Endothelial cell of umbilical vein (primary cell): ENCODE data around the gene OGT. TPM values are rescaled to one million over a fixed set of nuclear protein-coding genes. Genes with fewer than 3 reads are reported as not detected.
"Not testable (repeated sequence)": the region's sequence is repeated elsewhere in the genome, so short reads cannot be mapped to it uniquely, and the experiment has no call there.

Experiments
- BruUV-seq: library from RNA; stranded (reverse); fragments of 400-500 nt; replicated peaks from 2 replicates; lab custom pipeline; 2021; lab: Mats Ljungman, UMichigan
- CTCF ChIA-PET: fragments of 300-600, 350-600 bp; sonication (Branson Sonifier 250); formaldehyde crosslinking; loops from one replicate; lab custom pipeline; 2021; ENCODE audit warnings: antibody characterized with exemption, inconsistent platforms; lab: Charles Lee
- POLR2A ChIA-PET: fragments of 300-600, 350-600 bp; sonication (Branson Sonifier 250); formaldehyde crosslinking; loops from one replicate; lab custom pipeline; 2021; ENCODE audit warnings: antibody characterized with exemption, inconsistent platforms; lab: Charles Lee
- DNase-seq: peaks from one replicate; pipeline ENCODE4 v3.0.0-alpha.2; 2011; ENCODE audit warnings: low read depth, low spot score
- FAIRE-seq: peaks from 2 replicates; lab custom pipeline; 2011; peaks lifted over from hg19 to GRCh38; lab: Jason Lieb, UNC
- H2AFZ ChIP-seq: 2 replicates; pipeline ENCODE4 v1.6.0; 2012; ENCODE audit warnings: low read depth, low read length, control low read depth, inconsistent platforms
- H3K27ac ChIP-seq: 2 replicates; pipeline ENCODE4 v1.5.1; 2011; ENCODE audit warnings: low read depth, mild to moderate bottlenecking, control low read depth, low read length, moderate library complexity; ENCODE audit not compliant: insufficient read depth
- H3K27me3 ChIP-seq, 2 experiments: 2 replicates each; pipeline versions ENCODE4 v1.6.0 to v1.6.1; 2011; ENCODE audit warnings: low read length in 2 of 2, mixed read lengths in 1 of 2; ENCODE audit not compliant: control insufficient read depth in 2 of 2, insufficient read depth in 2 of 2
- H3K36me3 ChIP-seq, 2 experiments: 2 replicates in 1 of 2; 3 replicates in 1 of 2; pipeline ENCODE4 v1.5.1; 2011; ENCODE audit warnings: low read length in 2 of 2, mild to moderate bottlenecking in 1 of 2, moderate library complexity in 1 of 2; ENCODE audit not compliant: control insufficient read depth in 2 of 2, insufficient read depth in 2 of 2; ENCODE audit errors: extremely low read depth in 1 of 2
- H3K4me1 ChIP-seq: 3 replicates; pipeline ENCODE4 v1.5.1; 2011; ENCODE audit warnings: mild to moderate bottlenecking, low read length; ENCODE audit not compliant: control insufficient read depth, insufficient read depth; ENCODE audit errors: extremely low read depth
- H3K4me2 ChIP-seq: 2 replicates; pipeline ENCODE4 v1.6.1; 2011; ENCODE audit warnings: low read length, control low read depth, mixed read lengths; ENCODE audit not compliant: insufficient read depth
- H3K4me3 ChIP-seq, 3 experiments: fragments of 200-600 bp in 1 of 3; sonication (generic), shearing (Covaris generic) in 1 of 3; replicated peaks in 1 of 3; 2 replicates each; pipeline ENCODE4 v1.5.1; 2011 to 2016; ENCODE audit warnings: control low read depth in 3 of 3, low read length in 3 of 3, mild to moderate bottlenecking in 2 of 3, inconsistent platforms in 1 of 3, low read depth in 1 of 3, moderate library complexity in 1 of 3; ENCODE audit not compliant: insufficient read depth in 1 of 3
- H3K79me2 ChIP-seq: 2 replicates; pipeline ENCODE4 v1.6.0; 2012; ENCODE audit warnings: low read length, inconsistent platforms; ENCODE audit not compliant: control insufficient read depth, insufficient read depth
- H3K9ac ChIP-seq: replicated peaks from 2 replicates; pipeline ENCODE3; 2011; ENCODE audit warnings: low read length, control low read depth; ENCODE audit not compliant: insufficient read depth; ENCODE audit errors: extremely low read depth
- H3K9me1 ChIP-seq: replicated peaks from 3 replicates; pipeline ENCODE4 v1.6.0; 2011; ENCODE audit warnings: mild to moderate bottlenecking, low read length; ENCODE audit not compliant: control insufficient read depth, insufficient read depth; ENCODE audit errors: extremely low read depth
- H3K9me3 ChIP-seq: replicated peaks from 2 replicates; pipeline ENCODE4 v1.5.1; 2012; ENCODE audit warnings: low read length, inconsistent platforms; ENCODE audit not compliant: control insufficient read depth, insufficient read depth
- H4K20me1 ChIP-seq: replicated peaks from 2 replicates; pipeline ENCODE3; 2011; ENCODE audit warnings: mild to moderate bottlenecking, low read length; ENCODE audit not compliant: control insufficient read depth, insufficient read depth; ENCODE audit errors: extremely low read depth
- CTCF ChIP-seq, 2 donors: IDR thresholded peaks; 1 replicate in 1 of 2; 2 replicates in 1 of 2; pipeline ENCODE4 v1.5.1; 2011; ENCODE audit warnings: low read length in 2 of 2, mild to moderate bottlenecking in 2 of 2, moderate library complexity in 2 of 2, control low read depth in 1 of 2, inconsistent platforms in 1 of 2, low read depth in 1 of 2; ENCODE audit not compliant: insufficient read depth in 1 of 2; ENCODE audit errors: extremely low read depth in 1 of 2
- EZH2 ChIP-seq: IDR thresholded peaks from 2 replicates; pipeline ENCODE4 v1.6.1; 2012; ENCODE audit warnings: borderline replicate concordance, low read depth, mild to moderate bottlenecking, moderate library complexity, low read length, inconsistent platforms; ENCODE audit not compliant: severe bottlenecking
- FOS ChIP-seq: IDR thresholded peaks from 2 replicates; pipeline ENCODE4 v1.6.1; 2011; ENCODE audit warnings: mild to moderate bottlenecking, low read length, moderate library complexity, borderline replicate concordance; ENCODE audit not compliant: insufficient read depth
- GATA2 ChIP-seq: IDR thresholded peaks from 2 replicates; pipeline ENCODE4 v1.7.0; 2011; ENCODE audit warnings: low read depth, mild to moderate bottlenecking, moderate library complexity, mixed read lengths, low read length; ENCODE audit not compliant: insufficient read length, insufficient read depth
- JUN ChIP-seq: IDR thresholded peaks from 2 replicates; pipeline ENCODE4 v1.6.1; 2011; ENCODE audit warnings: borderline replicate concordance, low read depth; ENCODE audit not compliant: insufficient read length, insufficient read depth
- MAX ChIP-seq: IDR thresholded peaks from 2 replicates; pipeline ENCODE4 v1.6.1; 2011; ENCODE audit not compliant: insufficient read depth, insufficient read length
- MYC ChIP-seq: IDR thresholded peaks from one replicate; pipeline ENCODE4 v1.6.1; 2011; ENCODE audit warnings: mild to moderate bottlenecking, low read depth, low read length
- POLR2A ChIP-seq: IDR thresholded peaks from 2 replicates; pipeline ENCODE4 v1.6.1; 2012; ENCODE audit warnings: low read depth, mild to moderate bottlenecking, control low read depth, low read length
- POLR2AphosphoS5 ChIP-seq: IDR thresholded peaks from 2 replicates; pipeline ENCODE4 v1.6.1; 2012; ENCODE audit warnings: low read depth, mild to moderate bottlenecking, control low read depth, low read length, moderate library complexity; ENCODE audit not compliant: insufficient read depth
- dilution Hi-C: fragments of 300-500 bp; cut with MboI; formaldehyde crosslinking; loops from one replicate; pipeline ENCODE4 v1.15.0; 2019; ENCODE audit warnings: low sequenced_read_pairs; ENCODE audit not compliant: extremely low pct_ligation_motif_present
- intact Hi-C: fragments of 100-400 bp; cut with micrococcal nuclease; formaldehyde crosslinking; loops from one replicate; pipeline ENCODE4 v1.10.0; 2022
- polyA plus RNA-seq, 4 experiments: library from polyadenylated mRNA; depleted of rRNA in 3 of 4; stranded (reverse) in 3 of 4; unstranded in 1 of 4; fragments of >200 nt; gene quantifications; 2 replicates each; pipeline versions ENCODE4 v1.2.1 to v1.2.3, GENCODE V29; 2011 to 2012; ENCODE audit warnings: missing spikeins in 1 of 4
- total RNA-seq: library from RNA; stranded (reverse); gene quantifications from 2 replicates; pipeline ENCODE4 v1.2.3, GENCODE V29; 2021

OGT gene
- total and polyA plus RNA-seq, 2 donors (not counting 3 experiments of a cell fraction or from before 2014, with no cell fraction given) = 129 to 141 TPM

GRCh38 chrX:71510161-71510560 is 22.7 kb upstream of the OGT start:
- no TSS peak for BruUV-seq
- Histone ChIP-seq H3K27ac (no peak overlapping the region), H2AFZ (no peak overlapping the region), H3K4me3 (no peak overlapping the region), H3K36me3 (no peaks in the 10 kb centered on the region), H3K4me1 (no peaks in the 10 kb centered on the region), H3K79me2 (no peaks in the 10 kb centered on the region), H3K27me3 (no peaks in the 10 kb centered on the region), H3K9me1 (no peaks in the 10 kb centered on the region), H3K4me2 (no peak overlapping the region), H4K20me1 (no peaks in the 10 kb centered on the region), H3K9ac (no peak overlapping the region), H3K9me3 (no peaks in the 10 kb centered on the region)
- POLR2A ChIA-PET = no interaction called here
- CTCF ChIA-PET = interaction anchor here (1.2 kb wide), 1 partner anchor 17 kb away, joined by 3 read pairs; no protein-coding TSS in a partner anchor
- intact Hi-C loops = no loop called here
- no peak for TF ChIP-seq POLR2A
- TF ChIP-seq JUN = no peak
- no peak for TF ChIP-seq MYC
- TF ChIP-seq CTCF (IDR thresholded peaks at IDR 0.05; ENCODE audit: extremely low read depth in 1 of 2, insufficient read depth in 1 of 2, low read depth in 1 of 2, low read length in 2 of 2) = no peak
- TF ChIP-seq MAX = no peak
- no peak for TF ChIP-seq GATA2
- no peak for TF ChIP-seq EZH2
- no peak for TF ChIP-seq POLR2AphosphoS5
- no peak for TF ChIP-seq FOS
- DNase-seq (no peak), FAIRE-seq (no peak)
- dilution Hi-C loops = no loop called here

- H2AFZ ChIP-seq, H3K36me3 ChIP-seq, BruUV-seq, dilution Hi-C loops, H3K79me2 ChIP-seq, H3K27me3 ChIP-seq, H3K9me3 ChIP-seq, H3K9me1 ChIP-seq, H3K4me1 ChIP-seq, POLR2A ChIA-PET, intact Hi-C loops, H3K9ac ChIP-seq, H4K20me1 ChIP-seq, CTCF ChIA-PET, H3K27ac ChIP-seq, H3K4me2 ChIP-seq, DNase-seq, H3K4me3 ChIP-seq, FAIRE-seq: not testable (repeated sequence)
Measured at GRCh38 chrX:71513731-71514130, 19.2 kb upstream of the OGT start.
